GM12875 (cell line): Measurements from ENCODE around the gene NMBR.
"Not testable (repeated sequence)": the region's sequence is repeated elsewhere in the genome, so short reads cannot be mapped to it uniquely, and the experiment has no call there.

Source experiments
- H3K4me3 ChIP-seq: one replicate; pipeline ENCODE4 v1.5.1; 2011; ENCODE audit warnings: low read depth, low read length, control low read depth
- CTCF ChIP-seq: IDR thresholded peaks from 2 replicates; pipeline ENCODE4 v1.5.1; 2011; ENCODE audit warnings: low read depth, mild to moderate bottlenecking, control low read depth, inconsistent platforms, low read length, moderate library complexity, borderline replicate concordance; ENCODE audit not compliant: insufficient read depth

NMBR gene

GRCh38 chr6:142146828-142147662 is at the start of gene NMBR, which contains the start of gene VTA1:
TSS of gene NMBR (minus strand) at chr6:142147122. CDS start at chr6:142088658, 58,464 bp downstream.
TSS of gene VTA1 (plus strand) at chr6:142147263. CDS start at chr6:142147288, 25 bp downstream.
- peak within 1 kb of the TSS; percentile 52 for H3K4me3 ChIP-seq
- peak; percentile 79 for TF ChIP-seq CTCF

GRCh38 chr6:142195862-142196541 is 49.1 kb upstream of the NMBR start:
- no peak overlapping the region for H3K4me3 ChIP-seq
- no peak for TF ChIP-seq CTCF

GRCh38 chr6:142193621-142194020 is 46.7 kb upstream of the NMBR start:
- no peak for TF ChIP-seq CTCF
- H3K4me3 ChIP-seq = no peak overlapping the region

- TF ChIP-seq CTCF = no peak
- H3K4me3 ChIP-seq = no peak overlapping the region
These were observed 45.4 kb upstream of the NMBR start for GRCh38 chr6:142192343-142192742.

GRCh38 chr6:142189057-142189456 is 42.1 kb upstream of the NMBR start:
- H3K4me3 ChIP-seq = no peak overlapping the region
- TF ChIP-seq CTCF = no peak

- H3K4me3 ChIP-seq = not testable (repeated sequence)
These were observed 41.4 kb upstream of the NMBR start for GRCh38 chr6:142188341-142188740.

- TF ChIP-seq CTCF = no peak
- H3K4me3 ChIP-seq = no peak overlapping the region
These were observed 40.3 kb upstream of the NMBR start for GRCh38 chr6:142187209-142187608.
